ENCODE results near the gene DAZAP1. TPM values are rescaled to one million over a fixed set of nuclear protein-coding genes. Genes with fewer than 3 reads are reported as not detected.
A peak's percentile ranks its signal among the peaks of the same experiment; 100 is the strongest.

The DAZAP1 gene
- total RNA-seq, 1 donor from 2014 or later, result 131 TPM

- Mint-ChIP-seq H3K4me1 (peaks cover 50% of the 10 kb centered on the region), H3K9me3 (no peaks in the 10 kb centered on the region), H3K27me3 (ENCODE audit: low read depth) (no peaks in the 10 kb centered on the region), H3K36me3 (no peaks in the 10 kb centered on the region), H3K27ac (peak overlapping the region; percentile 97), H3K4me3 (peak overlapping the region; percentile 91)
- no peak for DNase-seq (ENCODE audit: low spot score in 2 of 2, unreplicated experiment in 2 of 2)
- no peak for TF ChIP-seq CTCF (IDR thresholded peaks at IDR 0.05; ENCODE audit: unreplicated experiment)
These were observed 2.9 kb downstream of the DAZAP1 start for GRCh38 chr19:1410136-1410786.

GRCh38 chr19:1410789-1411188 lies 3.4 kb downstream of the DAZAP1 start:
- DNase-seq (ENCODE audit: low spot score in 2 of 2, unreplicated experiment in 2 of 2), result no peak
- Mint-ChIP-seq H3K27ac (peak overlapping the region; percentile 97), H3K4me1 (peaks cover 55% of the 10 kb centered on the region), H3K36me3 (no peaks in the 10 kb centered on the region), H3K4me3 (peak overlapping the region; percentile 91), H3K9me3 (no peaks in the 10 kb centered on the region), H3K27me3 (ENCODE audit: low read depth) (no peaks in the 10 kb centered on the region)
- TF ChIP-seq CTCF (IDR thresholded peaks at IDR 0.05; ENCODE audit: unreplicated experiment), result no peak

GRCh38 chr19:1411255-1412191 lies 4.1 kb downstream of the DAZAP1 start:
- H3K4me1 Mint-ChIP-seq, result peaks cover 59% of the 10 kb centered on the region
- no peak for DNase-seq (ENCODE audit: low spot score in 2 of 2, unreplicated experiment in 2 of 2)
- TF ChIP-seq CTCF (IDR thresholded peaks at IDR 0.05; ENCODE audit: unreplicated experiment), result no peak
- H3K4me3 Mint-ChIP-seq, result no peak overlapping the region
- H3K9me3 Mint-ChIP-seq, result no peaks in the 10 kb centered on the region
- H3K27ac Mint-ChIP-seq, result peak overlapping the region; percentile 81
- no peaks in the 10 kb centered on the region for H3K27me3 Mint-ChIP-seq (ENCODE audit: low read depth)
- H3K36me3 Mint-ChIP-seq, result no peaks in the 10 kb centered on the region

- H3K9me3 Mint-ChIP-seq, result no peaks in the 10 kb centered on the region
- no peaks in the 10 kb centered on the region for H3K27me3 Mint-ChIP-seq (ENCODE audit: low read depth)
- no peaks in the 10 kb centered on the region for H3K36me3 Mint-ChIP-seq
- peaks cover 67% of the 10 kb centered on the region for H3K4me1 Mint-ChIP-seq
- H3K4me3 Mint-ChIP-seq, result no peak overlapping the region
- DNase-seq (ENCODE audit: low spot score in 2 of 2, unreplicated experiment in 2 of 2), result no peak
- H3K27ac Mint-ChIP-seq, result peak overlapping the region; percentile 76
- no peak for TF ChIP-seq CTCF (IDR thresholded peaks at IDR 0.05; ENCODE audit: unreplicated experiment)
These were observed 5.0 kb downstream of the DAZAP1 start for GRCh38 chr19:1412323-1412923.

GRCh38 chr19:1412995-1413800 lies 5.8 kb downstream of the DAZAP1 start:
- Mint-ChIP-seq H3K4me3 (no peak overlapping the region), H3K36me3 (no peaks in the 10 kb centered on the region), H3K27ac (peak overlapping the region; percentile 90), H3K9me3 (no peaks in the 10 kb centered on the region), H3K4me1 (peaks cover 75% of the 10 kb centered on the region), H3K27me3 (ENCODE audit: low read depth) (no peaks in the 10 kb centered on the region)
- no peak for DNase-seq (ENCODE audit: low spot score in 2 of 2, unreplicated experiment in 2 of 2)
- no peak for TF ChIP-seq CTCF (IDR thresholded peaks at IDR 0.05; ENCODE audit: unreplicated experiment)
